K562 (cell line): Measurements from ENCODE around the gene RPS8. TPM values are rescaled to one million over a fixed set of nuclear protein-coding genes. Genes with fewer than 3 reads are reported as not detected.

Source experiments
- BHLHE40 ChIP-seq: IDR thresholded peaks from 2 replicates; pipeline ENCODE4 v1.6.1; 2011; ENCODE audit warnings: low read length, improper control_type of control experiment
- CREB3 ChIP-seq: fragments of 450-650 bp; conservative IDR thresholded peaks from 2 replicates; pipeline ENCODE4 v1.6.1; 2016; ENCODE audit warnings: missing genetic modification characterization, low read depth, mild to moderate bottlenecking, missing compliant biosample characterization, moderate library complexity
- ETV6 ChIP-seq, 3 experiments: fragments of 150-350 bp in 1 of 3; sonication (generic) in 1 of 3; formaldehyde crosslinking in 1 of 3; IDR thresholded peaks; 2 replicates each; pipeline versions ENCODE4 v1.6.1 to v1.8.0; 2014 to 2022; ENCODE audit warnings: borderline replicate concordance in 2 of 3, low read depth in 2 of 3, antibody characterized with exemption in 1 of 3, low read length in 1 of 3, mild to moderate bottlenecking in 1 of 3, missing genetic modification reagents in 1 of 3
- HNRNPUL1 ChIP-seq: fragments of 200-400 bp; formaldehyde crosslinking; IDR thresholded peaks from 2 replicates; pipeline ENCODE4 v1.6.1; 2017; ENCODE audit warnings: low read length
- NONO ChIP-seq, 2 experiments: fragments of 200-400 bp in 1 of 2; fragments of 450-650 bp in 1 of 2; formaldehyde crosslinking in 1 of 2; IDR thresholded peaks; 2 replicates each; pipeline ENCODE4 v1.6.1; 2017; ENCODE audit warnings: low read depth in 2 of 2, mild to moderate bottlenecking in 2 of 2, moderate library complexity in 2 of 2, low read length in 1 of 2
- RBM25 ChIP-seq: fragments of 200-400 bp; formaldehyde crosslinking; IDR thresholded peaks from 2 replicates; pipeline ENCODE4 v1.6.1; 2018; ENCODE audit warnings: low read length, low read depth, moderate library complexity; ENCODE audit not compliant: severe bottlenecking
- TSC22D4 ChIP-seq: fragments of 450-650 bp; IDR thresholded peaks from 2 replicates; pipeline ENCODE4 v1.6.1; 2016; ENCODE audit warnings: missing genetic modification characterization, missing biosample characterization, control low read depth
- U2AF2 ChIP-seq: fragments of 200-400 bp; formaldehyde crosslinking; optimal IDR thresholded peaks from 2 replicates; pipeline ENCODE3; 2017; ENCODE audit warnings: low read depth, mild to moderate bottlenecking, low read length
- XRCC5 ChIP-seq: fragments of 200-400 bp; formaldehyde crosslinking; IDR thresholded peaks from 2 replicates; pipeline ENCODE4 v1.6.1; 2017; ENCODE audit warnings: low read depth, mild to moderate bottlenecking, low read length
- ZC3H4 ChIP-seq: sonication (generic); formaldehyde crosslinking; IDR thresholded peaks from 2 replicates; pipeline ENCODE4 v1.9.0; 2021; ENCODE audit warnings: missing genetic modification reagents, borderline replicate concordance
- ZKSCAN1 ChIP-seq: fragments of 150-350 bp; IDR thresholded peaks from 2 replicates; pipeline ENCODE4 v1.6.1; 2016; ENCODE audit warnings: low read depth, low read length
- ZNF609 ChIP-seq: sonication (generic); formaldehyde crosslinking; IDR thresholded peaks from 2 replicates; pipeline ENCODE4 v1.8.1; 2023; ENCODE audit warnings: missing genetic modification reagents, mild to moderate bottlenecking, borderline replicate concordance
- ZNF830 ChIP-seq: fragments of 250-450 bp; sonication (Bioruptor Pico); IDR thresholded peaks from 2 replicates; pipeline ENCODE4 v1.5.0; 2021; ENCODE audit warnings: mild to moderate bottlenecking
- ZZZ3 ChIP-seq: fragments of 450-650 bp; IDR thresholded peaks from 2 replicates; pipeline ENCODE4 v1.6.1; 2016; ENCODE audit warnings: antibody characterized with exemption, mild to moderate bottlenecking, moderate library complexity
- polyA plus RNA-seq, 8 experiments: library from polyadenylated mRNA; depleted of rRNA in 4 of 8; stranded (reverse) in 5 of 8; unstranded in 3 of 8; fragments of >200 nt; fragmentation: Nextera tagmentation in 2 of 8; fragmentation: Illumina TruSeq in 1 of 8; extraction: Ambion mirVana in 2 of 8; extraction: Trizol in 1 of 8; gene quantifications; 2 replicates each; pipeline versions ENCODE4 v1.2.1 to v1.2.3, GENCODE V29; 2011 to 2014; ENCODE audit warnings: inconsistent platforms in 1 of 8, missing spikeins in 1 of 8
- total RNA-seq, 7 experiments: library from RNA; depleted of rRNA in 6 of 7; stranded (reverse); fragments of >200 nt in 6 of 7; fragmentation: Illumina TruSeq in 2 of 7; extraction: Trizol in 2 of 7; gene quantifications; 2 replicates each; pipeline versions ENCODE4 v1.2.1 to v1.2.3, GENCODE V29; 2011 to 2021; ENCODE audit warnings: low replicate concordance in 1 of 7
- TF ChIP-seq, protein P1 (sequence below): sonication (generic); formaldehyde crosslinking; IDR thresholded peaks from 2 replicates; pipeline ENCODE4 v1.8.0; 2022; ENCODE audit warnings: missing genetic modification reagents, mild to moderate bottlenecking, borderline replicate concordance

The RPS8 gene
- total and polyA plus RNA-seq, 9 of the 15 experiments (the other 6 are each of a cell fraction or from before 2014, with no cell fraction given), result 2,431 to 4,168 (median 3,109) TPM

DNA sequence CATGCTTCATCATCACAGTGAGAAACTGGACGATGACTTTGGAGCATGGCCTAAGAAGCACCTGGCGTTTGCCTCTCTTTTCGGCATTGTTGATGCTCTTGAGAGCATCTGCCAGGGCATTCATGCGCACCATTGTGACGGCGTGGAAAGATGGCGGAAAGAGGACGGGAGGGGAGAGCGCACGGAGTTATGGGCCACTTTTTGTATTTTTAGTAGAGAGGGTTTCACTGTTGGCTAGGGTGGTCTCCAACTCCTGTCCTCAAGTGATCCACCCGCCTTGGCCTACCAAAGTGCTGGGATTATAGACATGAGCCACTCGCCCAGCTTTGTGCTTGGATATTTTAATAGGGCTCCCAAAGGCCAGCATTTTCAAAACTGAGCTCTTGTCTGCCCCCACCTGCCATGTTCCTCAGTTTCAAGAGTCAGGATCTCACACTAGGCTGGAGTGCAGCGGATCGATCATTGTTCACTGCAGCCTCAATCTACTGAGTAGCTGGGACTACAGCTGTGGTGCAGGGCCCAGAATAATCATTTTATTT, 5.3 kb downstream of the RPS8 start (continued):
- no peak for TF ChIP-seq CREB3 (tag)
- TF ChIP-seq BHLHE40, result no peak
- 0 out of 2 replicates have a peak, but pooled peaks have one; percentile 14 for TF ChIP-seq ZNF609
- no peak for TF ChIP-seq ZNF830 (CRISPR knock-in tag)
- no peak for TF ChIP-seq RBM25
- TF ChIP-seq ZC3H4, result no peak
- no peak for TF ChIP-seq NONO (IDR thresholded peaks at IDR 0.05; ENCODE audit: low read depth in 2 of 2, low read length in 1 of 2)
- no peak for TF ChIP-seq U2AF2
- no peak for TF ChIP-seq HNRNPUL1
- no peak for TF ChIP-seq ZKSCAN1
- TF ChIP-seq TSC22D4 (tag), result no peak
- TF ChIP-seq XRCC5, result no peak
- no peak for TF ChIP-seq ETV6 (IDR thresholded peaks at IDR 0.05; ENCODE audit: borderline replicate concordance in 1 of 2, low read depth in 2 of 2, low read length in 1 of 2)
- TF ChIP-seq ETV6 (CRISPR knock-in tag; IDR thresholded peaks at IDR 0.05; ENCODE audit: borderline replicate concordance), result no peak
- TF ChIP-seq, protein P1, sequence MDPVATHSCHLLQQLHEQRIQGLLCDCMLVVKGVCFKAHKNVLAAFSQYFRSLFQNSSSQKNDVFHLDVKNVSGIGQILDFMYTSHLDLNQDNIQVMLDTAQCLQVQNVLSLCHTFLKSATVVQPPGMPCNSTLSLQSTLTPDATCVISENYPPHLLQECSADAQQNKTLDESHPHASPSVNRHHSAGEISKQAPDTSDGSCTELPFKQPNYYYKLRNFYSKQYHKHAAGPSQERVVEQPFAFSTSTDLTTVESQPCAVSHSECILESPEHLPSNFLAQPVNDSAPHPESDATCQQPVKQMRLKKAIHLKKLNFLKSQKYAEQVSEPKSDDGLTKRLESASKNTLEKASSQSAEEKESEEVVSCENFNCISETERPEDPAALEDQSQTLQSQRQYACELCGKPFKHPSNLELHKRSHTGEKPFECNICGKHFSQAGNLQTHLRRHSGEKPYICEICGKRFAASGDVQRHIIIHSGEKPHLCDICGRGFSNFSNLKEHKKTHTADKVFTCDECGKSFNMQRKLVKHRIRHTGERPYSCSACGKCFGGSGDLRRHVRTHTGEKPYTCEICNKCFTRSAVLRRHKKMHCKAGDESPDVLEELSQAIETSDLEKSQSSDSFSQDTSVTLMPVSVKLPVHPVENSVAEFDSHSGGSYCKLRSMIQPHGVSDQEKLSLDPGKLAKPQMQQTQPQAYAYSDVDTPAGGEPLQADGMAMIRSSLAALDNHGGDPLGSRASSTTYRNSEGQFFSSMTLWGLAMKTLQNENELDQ (CRISPR knock-in tag), result no peak
- no peak for TF ChIP-seq ZZZ3
